HG02678 (cell line): ENCODE data around the gene PDPN.

ENCODE experiments used
- ATAC-seq: cut with Tn5 transposase; IDR thresholded peaks from one replicate; pipeline ENCODE4 v1.9.1; 2021; ENCODE audit warnings: mild to moderate bottlenecking, moderate library complexity; ENCODE audit not compliant: unreplicated experiment

The PDPN gene

GRCh38 chr1:13576926-13577325, 6.7 kb upstream of the PDPN start:
- ATAC-seq, result no peak

GRCh38 chr1:13577846-13578245, 5.8 kb upstream of the PDPN start:
- no peak for ATAC-seq

GRCh38 chr1:13581446-13581845, 2.2 kb upstream of the PDPN start:
- ATAC-seq, result no peak

- no peak for ATAC-seq
Observed at GRCh38 chr1:13582713-13583443, 754 bp upstream of the PDPN start.

GRCh38 chr1:13583966-13584791, 547 bp downstream of the PDPN start:
- no peak for ATAC-seq

DNA sequence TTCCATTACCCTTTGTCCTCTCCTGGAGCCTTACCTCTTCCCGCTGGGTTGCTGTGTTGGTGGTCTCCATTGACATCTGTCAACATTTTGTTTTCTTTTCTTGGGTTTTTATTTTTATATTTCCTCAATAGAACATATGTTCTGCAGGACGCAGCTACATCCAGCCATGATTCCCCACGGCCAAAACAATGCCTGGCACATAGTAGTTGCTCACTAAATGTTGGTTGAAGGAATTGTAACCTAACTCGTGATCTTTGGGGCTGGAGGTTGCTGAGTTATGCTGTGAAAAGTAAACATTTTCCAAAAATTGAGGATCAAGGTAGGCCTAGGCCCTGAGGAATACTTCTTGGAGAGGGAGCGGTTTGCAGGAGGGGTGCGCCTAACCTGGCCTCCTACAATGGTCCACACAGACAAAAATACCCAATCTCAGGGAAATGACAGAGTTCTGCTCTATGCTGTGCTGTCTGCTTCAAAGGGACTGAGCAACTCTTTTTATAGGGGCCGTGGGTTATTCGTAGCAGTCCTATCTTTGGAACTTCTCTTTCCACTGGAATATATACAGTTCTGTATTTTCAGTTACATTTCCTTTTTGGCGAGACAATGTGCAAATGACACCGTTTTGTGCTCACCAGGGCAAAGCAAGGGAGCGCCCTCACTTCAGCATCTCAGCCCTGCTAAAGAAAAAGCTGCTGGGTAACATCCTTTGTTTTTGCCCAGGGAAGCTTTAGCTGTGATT, 1.4 kb downstream of the PDPN start:
- ATAC-seq, result no peak

GRCh38 chr1:13585612-13585991, 2.0 kb downstream of the PDPN start:
- no peak for ATAC-seq

DNA sequence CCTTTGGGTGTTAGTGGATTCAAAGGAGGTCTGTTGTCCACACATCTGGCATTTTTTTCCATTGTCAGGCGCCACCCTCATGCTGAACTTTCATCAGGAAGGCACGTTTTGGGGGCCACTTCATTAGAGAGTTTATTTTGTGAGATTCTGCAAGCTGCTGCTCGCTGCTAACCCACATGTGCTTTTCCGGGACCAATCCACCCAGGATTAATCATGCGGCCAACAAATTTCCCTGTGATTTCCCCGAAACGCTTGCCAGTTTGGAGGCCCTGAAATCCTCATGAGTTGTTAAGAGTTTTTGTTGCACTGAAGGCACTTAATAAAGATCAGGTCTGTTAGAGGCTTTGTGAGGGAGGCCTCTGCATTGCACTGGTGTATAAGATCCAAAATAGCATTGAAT, 2.4 kb downstream of the PDPN start:
- ATAC-seq, result no peak

- ATAC-seq, result no peak
Observed at GRCh38 chr1:13587256-13588030, 3.8 kb downstream of the PDPN start.

DNA sequence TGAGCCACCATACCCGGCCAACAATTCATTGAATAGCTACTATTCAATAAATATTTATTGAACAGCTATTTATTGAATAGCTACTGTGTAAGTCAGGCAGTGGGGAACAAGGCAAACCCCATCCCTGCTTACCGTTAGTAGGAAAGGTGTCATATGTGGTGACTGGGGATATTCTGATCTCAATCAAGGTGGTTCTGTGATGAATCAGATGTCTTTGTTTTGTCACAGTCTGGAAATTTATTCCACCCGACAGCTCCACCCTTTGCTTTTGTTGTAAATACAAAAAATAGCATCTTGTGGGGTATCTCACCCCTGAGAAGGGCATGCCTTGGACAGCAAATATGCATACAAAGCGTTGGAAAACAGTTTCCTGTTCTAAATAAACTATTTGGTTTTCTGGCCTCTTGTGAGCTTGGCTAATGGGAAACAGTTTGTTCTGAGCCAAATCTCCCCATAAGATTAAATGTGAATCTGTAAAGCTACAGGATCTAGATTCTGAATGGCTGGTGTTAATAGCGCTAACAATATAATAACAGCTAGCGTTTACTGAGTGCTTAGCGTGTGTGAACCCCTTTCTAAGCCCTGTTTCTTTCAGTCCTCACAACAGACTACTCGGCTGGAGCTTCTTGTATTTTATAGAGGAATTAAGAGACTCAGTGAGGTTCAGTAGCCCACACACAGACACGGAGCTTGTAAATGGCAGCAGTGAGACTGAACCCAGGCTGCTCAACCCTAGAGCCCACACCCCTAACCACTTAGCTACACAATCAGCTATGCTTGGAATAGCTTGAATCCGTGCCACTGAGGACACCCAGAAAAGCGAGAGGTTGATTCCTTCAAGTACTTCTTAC, 5.5 kb downstream of the PDPN start:
- ATAC-seq, result no peak

- ATAC-seq, result no peak
Observed at GRCh38 chr1:13590486-13590885, 6.9 kb downstream of the PDPN start.

DNA sequence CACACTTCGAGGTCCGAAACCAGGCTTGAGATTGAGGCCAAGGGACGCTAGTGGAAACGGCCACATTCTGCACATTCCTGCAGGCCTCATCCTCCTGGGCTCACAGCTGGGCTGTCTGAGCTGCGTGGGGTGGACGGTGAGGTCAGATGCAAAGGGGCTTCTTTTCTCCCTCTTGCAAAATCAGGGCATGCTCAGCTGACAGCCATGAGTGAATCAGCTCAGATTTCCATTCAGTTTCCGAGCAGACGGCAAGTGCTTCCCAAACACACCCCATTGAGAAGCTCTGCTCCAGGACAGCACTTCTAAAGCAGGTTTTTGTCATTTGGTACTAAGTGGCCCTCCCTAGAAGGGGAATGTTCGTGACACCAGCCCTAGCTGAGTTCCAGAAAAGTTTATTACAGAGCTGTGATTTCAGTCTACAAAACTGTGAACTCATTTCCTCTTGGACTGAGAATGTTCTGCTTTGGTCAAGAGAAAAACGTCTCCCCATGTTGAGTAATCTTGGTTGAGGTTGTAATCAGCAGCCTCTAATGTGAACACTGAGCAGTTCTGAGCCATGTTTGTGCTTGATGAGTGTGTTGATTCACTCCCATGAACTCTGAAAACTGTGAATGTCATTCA, 10.0 kb downstream of the PDPN start:
- ATAC-seq, result no peak

DNA sequence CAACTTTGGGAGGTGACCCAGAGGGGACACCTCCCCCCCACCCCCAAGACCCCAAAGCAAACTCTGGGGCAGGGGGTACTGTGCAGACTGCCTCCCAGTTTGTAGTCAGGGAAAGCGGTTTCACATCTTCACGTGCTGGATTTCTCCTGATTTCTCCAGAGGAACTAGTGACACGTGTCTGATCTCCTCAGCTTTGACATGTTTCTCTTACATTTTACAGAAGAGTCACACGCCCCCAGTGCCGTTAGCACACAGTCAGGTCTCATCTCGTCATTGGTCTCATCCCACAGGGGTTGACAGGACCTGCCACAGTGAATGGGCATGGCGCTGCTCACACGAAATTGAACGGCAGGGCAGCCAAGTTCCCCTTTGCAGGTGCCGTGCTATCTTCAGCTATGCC, 11.8 kb downstream of the PDPN start:
- ATAC-seq, result no peak

DNA sequence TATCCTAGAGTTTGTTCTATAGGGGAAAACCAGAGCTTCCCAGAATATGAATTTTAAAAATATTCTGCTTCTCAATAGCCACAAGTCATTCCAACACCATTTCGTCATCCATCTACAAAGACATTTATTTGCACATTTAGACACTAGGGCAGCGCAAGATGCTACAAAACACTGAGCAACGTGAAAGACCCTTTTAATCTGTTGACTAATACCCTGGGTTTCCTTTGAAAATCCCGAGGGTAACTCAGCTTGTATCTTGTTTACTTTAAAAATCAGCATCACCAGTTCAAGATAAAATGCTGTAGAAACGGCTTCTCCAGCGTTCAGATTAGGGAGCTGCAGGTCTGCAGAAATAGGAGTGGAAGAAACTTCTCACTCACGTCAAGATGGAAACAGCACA, 13.5 kb downstream of the PDPN start:
- no peak for ATAC-seq

DNA sequence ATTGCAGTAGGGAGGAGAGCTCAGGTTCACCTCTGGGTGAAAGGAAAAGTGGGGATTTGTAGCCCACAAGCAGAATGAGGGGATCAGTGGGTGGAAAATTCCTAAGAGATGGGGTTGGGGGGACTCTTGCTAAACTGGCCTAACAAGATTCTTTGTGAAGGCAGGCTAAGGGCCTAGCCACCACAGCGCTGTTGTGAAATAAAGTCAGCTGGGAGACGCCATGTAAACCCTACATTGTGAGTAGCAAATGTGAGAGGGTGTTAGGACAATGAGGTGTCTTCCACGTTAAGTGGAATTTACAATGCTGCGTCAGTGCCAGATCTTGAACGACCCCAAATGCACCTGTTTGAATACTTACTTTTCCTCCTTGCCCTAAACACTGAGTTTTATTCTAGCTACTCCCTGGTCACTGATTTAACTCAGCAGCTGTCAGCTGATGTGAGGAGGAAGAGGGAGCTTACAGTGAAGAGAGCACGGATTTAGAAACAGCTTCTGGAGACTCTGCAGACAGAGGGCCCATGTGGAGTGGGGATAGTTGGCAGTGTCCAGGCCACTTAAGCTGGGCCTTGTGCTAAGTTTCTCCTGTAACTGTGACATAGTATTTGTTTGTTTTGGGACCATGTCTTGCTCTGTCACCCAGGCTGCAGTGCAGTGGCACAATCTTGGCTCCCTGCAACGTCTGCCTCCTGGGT, 17.3 kb downstream of the PDPN start:
- no peak for ATAC-seq

GRCh38 chr1:13604176-13604575, 20.5 kb downstream of the PDPN start:
- no peak for ATAC-seq

GRCh38 chr1:13604721-13605120, 21.1 kb downstream of the PDPN start:
- ATAC-seq, result no peak

GRCh38 chr1:13605159-13605558, 21.5 kb downstream of the PDPN start:
- ATAC-seq, result no peak

DNA sequence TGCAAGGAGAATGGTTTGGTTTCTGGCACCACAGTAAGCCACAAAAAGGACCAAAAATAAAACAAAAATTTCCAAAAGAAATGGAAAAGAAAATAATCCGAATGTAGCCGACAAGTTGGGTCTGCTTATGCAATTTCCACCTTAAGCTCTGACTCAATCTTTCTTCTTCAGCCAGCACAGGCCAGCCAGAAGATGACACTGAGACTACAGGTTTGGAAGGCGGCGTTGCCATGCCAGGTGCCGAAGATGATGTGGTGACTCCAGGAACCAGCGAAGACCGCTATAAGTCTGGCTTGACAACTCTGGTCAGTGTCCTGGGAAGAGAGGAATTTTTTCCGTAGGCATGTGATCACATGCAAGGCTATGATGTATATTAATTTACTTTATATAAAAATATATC, 23.4 kb downstream of the PDPN start:
- no peak for ATAC-seq
